Keratinocyte (primary cell): ENCODE measurements around the gene TMCC1. TPM values are rescaled to one million over a fixed set of nuclear protein-coding genes. Genes with fewer than 3 reads are reported as not detected.

Experiments used
- DNase-seq: peaks from one replicate; pipeline ENCODE4 v3.0.0-alpha.2; 2011; ENCODE audit warnings: low read depth, missing footprints, low spot score
- FAIRE-seq: peaks from 2 replicates; lab custom pipeline; 2011; peaks lifted over from hg19 to GRCh38; lab: Jason Lieb, UNC
- H2AFZ ChIP-seq: 2 replicates; pipeline ENCODE4 v1.6.0; 2012; ENCODE audit warnings: low read length, control low read depth, inconsistent platforms; ENCODE audit not compliant: control insufficient read depth
- H3K27ac ChIP-seq: 2 replicates; pipeline ENCODE4 v1.5.1; 2011; ENCODE audit warnings: low read length; ENCODE audit not compliant: control insufficient read depth, insufficient read depth
- H3K27me3 ChIP-seq: 3 replicates; pipeline ENCODE4 v1.6.0; 2011; ENCODE audit warnings: low read length; ENCODE audit not compliant: control insufficient read depth, insufficient read depth; ENCODE audit errors: extremely low read depth
- H3K36me3 ChIP-seq, 2 experiments: 2 replicates in 1 of 2; 3 replicates in 1 of 2; pipeline ENCODE4 v1.5.1; 2011; ENCODE audit warnings: low read length in 2 of 2, mild to moderate bottlenecking in 1 of 2; ENCODE audit not compliant: control insufficient read depth in 2 of 2, insufficient read depth in 2 of 2; ENCODE audit errors: extremely low read depth in 1 of 2
- H3K4me1 ChIP-seq: 3 replicates; pipeline ENCODE4 v1.5.1; 2011; ENCODE audit warnings: low read length; ENCODE audit not compliant: control insufficient read depth, insufficient read depth; ENCODE audit errors: extremely low read depth
- H3K4me2 ChIP-seq: 3 replicates; pipeline ENCODE4 v1.6.0; 2011; ENCODE audit warnings: low read depth, low read length; ENCODE audit not compliant: control insufficient read depth, insufficient read depth; ENCODE audit errors: extremely low read depth
- H3K4me3 ChIP-seq, 3 experiments: fragments of 200-600 bp in 1 of 3; sonication (generic) in 1 of 3; 2 replicates in 2 of 3; 3 replicates in 1 of 3; pipeline ENCODE4 v1.5.1; 2011 to 2016; ENCODE audit warnings: low read length in 3 of 3, mild to moderate bottlenecking in 3 of 3, control low read depth in 2 of 3, inconsistent platforms in 1 of 3, low read depth in 1 of 3, mixed read lengths in 1 of 3, mixed run types in 1 of 3, moderate library complexity in 1 of 3; ENCODE audit not compliant: control insufficient read depth in 2 of 3, insufficient read depth in 2 of 3; ENCODE audit errors: extremely low read depth in 1 of 3
- H3K79me2 ChIP-seq: 2 replicates; pipeline ENCODE4 v1.6.0; 2012; ENCODE audit warnings: low read length; ENCODE audit not compliant: control insufficient read depth, insufficient read depth
- H3K9ac ChIP-seq: 3 replicates; pipeline ENCODE4 v1.6.0; 2011; ENCODE audit warnings: low read length; ENCODE audit not compliant: control insufficient read depth, insufficient read depth; ENCODE audit errors: extremely low read depth
- H3K9me1 ChIP-seq: 3 replicates; pipeline ENCODE4 v1.6.0; 2011; ENCODE audit warnings: low read length; ENCODE audit not compliant: control insufficient read depth, insufficient read depth; ENCODE audit errors: extremely low read depth
- H3K9me3 ChIP-seq: 2 replicates; pipeline ENCODE4 v1.5.1; 2012; ENCODE audit warnings: low read depth, low read length; ENCODE audit not compliant: control insufficient read depth
- H4K20me1 ChIP-seq: 3 replicates; pipeline ENCODE4 v1.6.0; 2011; ENCODE audit warnings: low read length; ENCODE audit not compliant: control insufficient read depth, insufficient read depth; ENCODE audit errors: extremely low read depth
- EZH2 ChIP-seq: IDR thresholded peaks from one replicate; pipeline ENCODE4 v1.6.1; 2012; ENCODE audit warnings: inconsistent platforms, mild to moderate bottlenecking, low read length, moderate library complexity
- dilution Hi-C: fragments of 300-500 bp; cut with MboI; formaldehyde crosslinking; loops from one replicate; pipeline ENCODE4 v1.7.0; 2020; ENCODE audit warnings: low sequenced_read_pairs; ENCODE audit not compliant: extremely low pct_ligation_motif_present
- polyA plus RNA-seq, 5 experiments: library from polyadenylated mRNA; depleted of rRNA in 3 of 5; stranded (reverse) in 3 of 5; stranded (forward) in 1 of 5; unstranded in 1 of 5; fragments of >200 nt; gene quantifications; 1 replicate in 1 of 5; 2 replicates in 3 of 5; 3 replicates in 1 of 5; pipeline versions ENCODE4 v1.2.1 to v1.2.3, GENCODE V29; 2011 to 2012; ENCODE audit warnings: missing spikeins in 2 of 5, low read depth in 1 of 5, low replicate concordance in 1 of 5
- TF ChIP-seq, protein P1 (sequence below), 3 experiments: IDR thresholded peaks in 1 of 3; conservative IDR thresholded peaks in 1 of 3; optimal IDR thresholded peaks in 1 of 3; 2 replicates in 2 of 3; 3 replicates in 1 of 3; pipeline versions ENCODE3 to v1.5.1; 2011; ENCODE audit warnings: low read length in 3 of 3, mild to moderate bottlenecking in 3 of 3, moderate library complexity in 2 of 3, control low read depth in 1 of 3, inconsistent platforms in 1 of 3; ENCODE audit not compliant: insufficient read depth in 2 of 3; ENCODE audit errors: extremely low read depth in 1 of 3

Gene TMCC1
- polyA plus RNA-seq, 1 donor (not counting 4 experiments of a cell fraction or from before 2014, with no cell fraction given): 27.7 TPM

DNA sequence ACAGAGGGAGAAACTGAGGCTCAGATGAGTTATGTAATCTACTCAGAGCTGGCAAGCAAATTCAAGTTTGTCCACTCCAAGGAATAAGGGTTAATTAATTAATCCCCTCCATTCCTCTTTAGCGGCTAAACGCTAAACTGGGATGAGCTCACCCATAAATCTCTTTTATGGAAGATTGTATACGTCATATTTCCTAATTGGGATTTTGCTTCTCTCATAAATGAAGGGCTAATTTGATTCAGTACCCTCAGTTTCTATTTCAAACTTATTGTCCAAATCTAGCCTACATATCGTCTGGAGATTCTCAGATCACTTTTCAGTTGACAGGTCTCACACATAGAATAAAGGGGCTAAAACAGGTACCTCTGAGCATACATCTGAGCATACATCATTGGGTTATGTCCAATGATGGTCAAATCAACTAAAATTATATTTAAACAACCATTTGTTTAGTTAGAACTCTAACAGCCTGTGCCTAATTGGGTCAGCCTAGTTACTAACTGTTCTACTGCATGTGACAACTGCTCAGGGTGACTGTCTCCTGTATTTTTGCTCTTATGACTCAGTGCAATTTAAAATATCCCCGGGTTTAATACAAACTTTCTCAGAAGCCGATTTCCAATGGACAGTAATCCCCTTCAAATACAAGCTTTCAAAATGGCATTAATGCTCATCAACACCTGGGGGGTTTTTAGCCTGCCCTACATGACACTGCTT is 229.4 kb downstream of the TMCC1 start:
- Histone ChIP-seq H3K9ac (peak overlapping the region; percentile 35), H3K4me2 (peak overlapping the region; percentile 86), H4K20me1 (no peaks in the 10 kb centered on the region), H2AFZ (no peak overlapping the region), H3K36me3 (peaks cover 0 to 12% of the 10 kb centered on the region in 2 experiments), H3K79me2 (peaks cover 84% of the 10 kb centered on the region), H3K9me1 (peaks cover 3% of the 10 kb centered on the region), H3K4me1 (peaks cover 48% of the 10 kb centered on the region), H3K27me3 (no peaks in the 10 kb centered on the region), H3K27ac (peak overlapping the region; percentile 80), H3K4me3 (peak overlapping the region in 1 of 3 experiments; percentile 53), H3K9me3 (no peaks in the 10 kb centered on the region)
- TF ChIP-seq EZH2: no peak
- TF ChIP-seq, protein P1, sequence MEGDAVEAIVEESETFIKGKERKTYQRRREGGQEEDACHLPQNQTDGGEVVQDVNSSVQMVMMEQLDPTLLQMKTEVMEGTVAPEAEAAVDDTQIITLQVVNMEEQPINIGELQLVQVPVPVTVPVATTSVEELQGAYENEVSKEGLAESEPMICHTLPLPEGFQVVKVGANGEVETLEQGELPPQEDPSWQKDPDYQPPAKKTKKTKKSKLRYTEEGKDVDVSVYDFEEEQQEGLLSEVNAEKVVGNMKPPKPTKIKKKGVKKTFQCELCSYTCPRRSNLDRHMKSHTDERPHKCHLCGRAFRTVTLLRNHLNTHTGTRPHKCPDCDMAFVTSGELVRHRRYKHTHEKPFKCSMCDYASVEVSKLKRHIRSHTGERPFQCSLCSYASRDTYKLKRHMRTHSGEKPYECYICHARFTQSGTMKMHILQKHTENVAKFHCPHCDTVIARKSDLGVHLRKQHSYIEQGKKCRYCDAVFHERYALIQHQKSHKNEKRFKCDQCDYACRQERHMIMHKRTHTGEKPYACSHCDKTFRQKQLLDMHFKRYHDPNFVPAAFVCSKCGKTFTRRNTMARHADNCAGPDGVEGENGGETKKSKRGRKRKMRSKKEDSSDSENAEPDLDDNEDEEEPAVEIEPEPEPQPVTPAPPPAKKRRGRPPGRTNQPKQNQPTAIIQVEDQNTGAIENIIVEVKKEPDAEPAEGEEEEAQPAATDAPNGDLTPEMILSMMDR (optimal IDR thresholded peaks at IDR 0.05 in 1 of 3, IDR thresholded peaks at IDR 0.05 in 1 of 3, conservative IDR thresholded peaks at IDR 0.05 in 1 of 3; ENCODE audit: extremely low read depth in 1 of 3, insufficient read depth in 2 of 3, low read length in 3 of 3): no peak
- DNase-seq (no peak), FAIRE-seq (no peak)
- dilution Hi-C loops: no loop called here

DNA sequence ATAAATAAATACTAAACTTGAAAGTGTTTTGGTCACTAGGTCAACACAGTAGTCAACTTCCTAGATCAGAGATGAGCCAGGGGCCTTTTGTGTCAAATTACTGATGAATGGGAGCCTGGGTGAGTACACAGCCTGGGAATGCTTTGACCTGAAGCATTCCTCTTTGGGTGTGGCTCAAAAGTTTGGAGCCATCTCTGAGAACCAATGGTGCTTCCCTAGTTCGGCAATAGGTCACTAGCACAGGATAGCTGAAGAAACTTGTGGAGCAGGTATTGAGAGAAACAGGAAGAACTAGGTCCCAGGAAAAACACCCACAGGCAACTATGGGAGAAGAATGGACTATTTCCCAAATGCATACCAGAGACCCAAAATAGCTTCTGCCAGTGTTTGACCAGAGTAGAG is 230.5 kb downstream of the TMCC1 start:
- TF ChIP-seq, protein P1 (optimal IDR thresholded peaks at IDR 0.05 in 1 of 3, IDR thresholded peaks at IDR 0.05 in 1 of 3, conservative IDR thresholded peaks at IDR 0.05 in 1 of 3; ENCODE audit: extremely low read depth in 1 of 3, insufficient read depth in 2 of 3, low read length in 3 of 3): no peak
- no peak for TF ChIP-seq EZH2
- peaks cover 58% of the 10 kb centered on the region for H3K4me1 ChIP-seq
- H3K27ac ChIP-seq: peak overlapping the region; percentile 80
- H3K4me2 ChIP-seq: peak overlapping the region; percentile 86
- H2AFZ ChIP-seq: no peak overlapping the region
- peaks cover 3% of the 10 kb centered on the region for H3K9me1 ChIP-seq
- dilution Hi-C loops: no loop called here
- no peaks in the 10 kb centered on the region for H4K20me1 ChIP-seq
- peak; percentile 90 for FAIRE-seq
- H3K27me3 ChIP-seq: no peaks in the 10 kb centered on the region
- peak overlapping the region in 2 of 3 experiments; percentile 48 to 53 for H3K4me3 ChIP-seq
- peak; percentile 72 for DNase-seq
- H3K9me3 ChIP-seq: no peaks in the 10 kb centered on the region
- H3K36me3 ChIP-seq: peaks cover 0 to 9% of the 10 kb centered on the region in 2 experiments
- peak overlapping the region; percentile 47 for H3K9ac ChIP-seq
- peaks cover 85% of the 10 kb centered on the region for H3K79me2 ChIP-seq
